ENCODE measurements around the gene PAX2.
A peak's percentile ranks its signal among the peaks of the same experiment; 100 is the strongest.

PAX2 gene

GRCh38 chr10:100825325-100825875 is 80.0 kb downstream of the PAX2 start:
- no peak for DNase-seq

- no peak for DNase-seq
These were observed 80.8 kb downstream of the PAX2 start for GRCh38 chr10:100826031-100826651.

- no peak for DNase-seq
These were observed 81.2 kb downstream of the PAX2 start for GRCh38 chr10:100826661-100826982.

GRCh38 chr10:100826983-100827818 is 81.8 kb downstream of the PAX2 start:
- DNase-seq: no peak

- DNase-seq: peak in 1 of 2 donors; percentile 24
These were observed 82.7 kb downstream of the PAX2 start for GRCh38 chr10:100827819-100828737.

- no peak for DNase-seq
These were observed 83.3 kb downstream of the PAX2 start for GRCh38 chr10:100828738-100829096.

GRCh38 chr10:100829097-100829870 is 83.9 kb downstream of the PAX2 start:
- no peak for DNase-seq

GRCh38 chr10:100829933-100830727 is 84.7 kb downstream of the PAX2 start:
- DNase-seq: no peak

- DNase-seq: no peak
These were observed 85.3 kb downstream of the PAX2 start for GRCh38 chr10:100830728-100831111.

- no peak for DNase-seq
These were observed 86.4 kb downstream of the PAX2 start for GRCh38 chr10:100831742-100832141.

- DNase-seq: no peak
These were observed 90.4 kb downstream of the PAX2 start for GRCh38 chr10:100835810-100836209.

- DNase-seq: no peak
These were observed 91.5 kb downstream of the PAX2 start for GRCh38 chr10:100836891-100837290.

- DNase-seq: no peak
These were observed 91.9 kb downstream of the PAX2 start for GRCh38 chr10:100837300-100837699.

- no peak for DNase-seq
These were observed 93.6 kb downstream of the PAX2 start for GRCh38 chr10:100838986-100839385.

GRCh38 chr10:100841528-100841927 is 96.1 kb downstream of the PAX2 start:
- no peak for DNase-seq

GRCh38 chr10:100847440-100847839 is 102.1 kb downstream of the PAX2 start:
- DNase-seq: no peak

GRCh38 chr10:100848770-100849169 is 103.4 kb downstream of the PAX2 start:
- no peak for DNase-seq

- DNase-seq: no peak
These were observed 112.9 kb downstream of the PAX2 start for GRCh38 chr10:100858261-100858660.

- no peak for DNase-seq
These were observed 113.5 kb downstream of the PAX2 start for GRCh38 chr10:100858747-100859483.

GRCh38 chr10:100859484-100859763 is 114.0 kb downstream of the PAX2 start:
- DNase-seq: no peak

GRCh38 chr10:100863433-100863832 is 118.1 kb downstream of the PAX2 start:
- DNase-seq: no peak

Data from bone marrow (tissue), 2 donors.